HG03135 (cell line): ENCODE results near the gene TAF4B.
A peak's percentile ranks its signal among the peaks of the same experiment; 100 is the strongest.
"Not testable (repeated sequence)": the region's sequence is repeated elsewhere in the genome, so short reads cannot be mapped to it uniquely, and the experiment has no call there.

Experiments
- ATAC-seq: cut with Tn5 transposase; IDR thresholded peaks from one replicate; pipeline ENCODE4 v1.9.1; 2021; ENCODE audit warnings: mild to moderate bottlenecking, moderate library complexity; ENCODE audit not compliant: unreplicated experiment

TAF4B gene

GRCh38 chr18:26370037-26370436, 143.8 kb downstream of the TAF4B start:
- ATAC-seq: no peak

GRCh38 chr18:26376105-26376504, 149.9 kb downstream of the TAF4B start:
- no peak for ATAC-seq

- no peak for ATAC-seq
These were observed 152.5 kb downstream of the TAF4B start for GRCh38 chr18:26378701-26379100.

GRCh38 chr18:26381555-26381954, 155.3 kb downstream of the TAF4B start:
- ATAC-seq: not testable (repeated sequence)

- peak; percentile 84 for ATAC-seq
These were observed 157.4 kb downstream of the TAF4B start for GRCh38 chr18:26383454-26384270.

GRCh38 chr18:26386002-26386401, 159.8 kb downstream of the TAF4B start:
- no peak for ATAC-seq

GRCh38 chr18:26386441-26386840, 160.2 kb downstream of the TAF4B start:
- no peak for ATAC-seq

GRCh38 chr18:26394047-26394654, 167.9 kb downstream of the TAF4B start:
- no peak for ATAC-seq

- ATAC-seq: no peak
These were observed 170.8 kb downstream of the TAF4B start for GRCh38 chr18:26397019-26397418.

GRCh38 chr18:26403491-26403890, 177.2 kb downstream of the TAF4B start:
- no peak for ATAC-seq

- ATAC-seq: peak; percentile 80
These were observed 179.1 kb downstream of the TAF4B start for GRCh38 chr18:26405190-26405801.

- no peak for ATAC-seq
These were observed 180.1 kb downstream of the TAF4B start for GRCh38 chr18:26406324-26406723.

- no peak for ATAC-seq
These were observed 180.7 kb downstream of the TAF4B start for GRCh38 chr18:26406854-26407517.

- no peak for ATAC-seq
These were observed 181.7 kb downstream of the TAF4B start for GRCh38 chr18:26407736-26408601.

- no peak for ATAC-seq
These were observed 182.8 kb downstream of the TAF4B start for GRCh38 chr18:26409091-26409490.

- no peak for ATAC-seq
These were observed 188.7 kb downstream of the TAF4B start for GRCh38 chr18:26414901-26415440.

- no peak for ATAC-seq
These were observed 189.4 kb downstream of the TAF4B start for GRCh38 chr18:26415631-26416030.

GRCh38 chr18:26416652-26417150, 190.5 kb downstream of the TAF4B start:
- no peak for ATAC-seq

- no peak for ATAC-seq
These were observed 190.9 kb downstream of the TAF4B start for GRCh38 chr18:26417190-26417589.

- ATAC-seq: no peak
These were observed 192.0 kb downstream of the TAF4B start for GRCh38 chr18:26418225-26418624.
